ENCODE measurements around the gene COLEC12.
A peak's percentile ranks its signal among the peaks of the same experiment; 100 is the strongest.

COLEC12 gene

GRCh38 chr18:336713-337112 lies 163.8 kb downstream of the COLEC12 start:
- DNase-seq (ENCODE audit: low spot score), result no peak
- Mint-ChIP-seq H3K4me3 (no peak overlapping the region), H3K27me3 (ENCODE audit: low read depth) (no peaks in the 10 kb centered on the region), H3K27ac (no peak overlapping the region), H3K9me3 (no peaks in the 10 kb centered on the region), H3K36me3 (ENCODE audit: low read depth) (no peaks in the 10 kb centered on the region), H3K4me1 (ENCODE audit: low read depth) (no peaks in the 10 kb centered on the region)

GRCh38 chr18:335733-336132 lies 164.8 kb downstream of the COLEC12 start:
- no peaks in the 10 kb centered on the region for H3K9me3 Mint-ChIP-seq
- DNase-seq (ENCODE audit: low spot score), result no peak
- no peaks in the 10 kb centered on the region for H3K4me1 Mint-ChIP-seq (ENCODE audit: low read depth)
- no peak overlapping the region for H3K27ac Mint-ChIP-seq
- no peaks in the 10 kb centered on the region for H3K36me3 Mint-ChIP-seq (ENCODE audit: low read depth)
- H3K4me3 Mint-ChIP-seq, result no peak overlapping the region
- peaks cover 4% of the 10 kb centered on the region for H3K27me3 Mint-ChIP-seq (ENCODE audit: low read depth)

- Mint-ChIP-seq H3K36me3 (ENCODE audit: low read depth) (no peaks in the 10 kb centered on the region), H3K4me3 (no peak overlapping the region), H3K27me3 (ENCODE audit: low read depth) (peaks cover 4% of the 10 kb centered on the region), H3K27ac (no peak overlapping the region), H3K9me3 (no peaks in the 10 kb centered on the region), H3K4me1 (ENCODE audit: low read depth) (no peaks in the 10 kb centered on the region)
- no peak for DNase-seq (ENCODE audit: low spot score)
Measured at GRCh38 chr18:334575-335132, 165.8 kb downstream of the COLEC12 start.

GRCh38 chr18:332721-333510 lies 167.6 kb downstream of the COLEC12 start:
- Mint-ChIP-seq H3K27ac (no peak overlapping the region), H3K27me3 (ENCODE audit: low read depth) (peaks cover 4% of the 10 kb centered on the region), H3K36me3 (ENCODE audit: low read depth) (no peaks in the 10 kb centered on the region), H3K9me3 (no peaks in the 10 kb centered on the region), H3K4me1 (ENCODE audit: low read depth) (no peaks in the 10 kb centered on the region), H3K4me3 (no peak overlapping the region)
- DNase-seq (ENCODE audit: low spot score), result no peak

- H3K9me3 Mint-ChIP-seq, result no peaks in the 10 kb centered on the region
- H3K27ac Mint-ChIP-seq, result no peak overlapping the region
- H3K4me3 Mint-ChIP-seq, result no peak overlapping the region
- H3K36me3 Mint-ChIP-seq (ENCODE audit: low read depth), result no peaks in the 10 kb centered on the region
- no peak for DNase-seq (ENCODE audit: low spot score)
- peaks cover 4% of the 10 kb centered on the region for H3K27me3 Mint-ChIP-seq (ENCODE audit: low read depth)
- no peaks in the 10 kb centered on the region for H3K4me1 Mint-ChIP-seq (ENCODE audit: low read depth)
Measured at GRCh38 chr18:332007-332406, 168.5 kb downstream of the COLEC12 start.

- H3K36me3 Mint-ChIP-seq (ENCODE audit: low read depth), result no peaks in the 10 kb centered on the region
- no peaks in the 10 kb centered on the region for H3K4me1 Mint-ChIP-seq (ENCODE audit: low read depth)
- H3K27ac Mint-ChIP-seq, result no peak overlapping the region
- DNase-seq (ENCODE audit: low spot score), result no peak
- H3K9me3 Mint-ChIP-seq, result no peaks in the 10 kb centered on the region
- H3K27me3 Mint-ChIP-seq (ENCODE audit: low read depth), result peaks cover 4% of the 10 kb centered on the region
- no peak overlapping the region for H3K4me3 Mint-ChIP-seq
Measured at GRCh38 chr18:331221-331821, 169.2 kb downstream of the COLEC12 start.

GRCh38 chr18:328928-329327 lies 171.6 kb downstream of the COLEC12 start:
- no peak for DNase-seq (ENCODE audit: low spot score)
- no peaks in the 10 kb centered on the region for H3K4me1 Mint-ChIP-seq (ENCODE audit: low read depth)
- no peaks in the 10 kb centered on the region for H3K36me3 Mint-ChIP-seq (ENCODE audit: low read depth)
- H3K27ac Mint-ChIP-seq, result no peak overlapping the region
- no peak overlapping the region for H3K4me3 Mint-ChIP-seq
- no peaks in the 10 kb centered on the region for H3K9me3 Mint-ChIP-seq
- H3K27me3 Mint-ChIP-seq (ENCODE audit: low read depth), result peaks cover 4% of the 10 kb centered on the region

- H3K4me1 Mint-ChIP-seq (ENCODE audit: low read depth), result peaks cover 3% of the 10 kb centered on the region
- no peak overlapping the region for H3K27ac Mint-ChIP-seq
- H3K36me3 Mint-ChIP-seq (ENCODE audit: low read depth), result no peaks in the 10 kb centered on the region
- H3K4me3 Mint-ChIP-seq, result no peak overlapping the region
- peaks cover 14% of the 10 kb centered on the region for H3K27me3 Mint-ChIP-seq (ENCODE audit: low read depth)
- H3K9me3 Mint-ChIP-seq, result no peaks in the 10 kb centered on the region
- DNase-seq (ENCODE audit: low spot score), result no peak
Measured at GRCh38 chr18:326846-327245, 173.7 kb downstream of the COLEC12 start.

GRCh38 chr18:323253-323622 lies 177.3 kb downstream of the COLEC12 start:
- H3K27ac Mint-ChIP-seq, result no peak overlapping the region

GRCh38 chr18:321865-322467 lies 178.5 kb downstream of the COLEC12 start:
- no peak overlapping the region for H3K27ac Mint-ChIP-seq
- H3K27me3 Mint-ChIP-seq (ENCODE audit: low read depth), result peaks cover 12% of the 10 kb centered on the region
- DNase-seq (ENCODE audit: low spot score), result no peak
- H3K36me3 Mint-ChIP-seq (ENCODE audit: low read depth), result no peaks in the 10 kb centered on the region
- no peaks in the 10 kb centered on the region for H3K9me3 Mint-ChIP-seq
- H3K4me3 Mint-ChIP-seq, result peak overlapping the region; percentile 16
- peaks cover 3% of the 10 kb centered on the region for H3K4me1 Mint-ChIP-seq (ENCODE audit: low read depth)

More at GRCh38 chr18:323253-323622, 177.3 kb downstream of the COLEC12 start:
- Mint-ChIP-seq H3K4me3 (no peak overlapping the region), H3K4me1 (ENCODE audit: low read depth) (peaks cover 3% of the 10 kb centered on the region), H3K9me3 (no peaks in the 10 kb centered on the region), H3K36me3 (ENCODE audit: low read depth) (no peaks in the 10 kb centered on the region), H3K27me3 (ENCODE audit: low read depth) (peaks cover 12% of the 10 kb centered on the region)
- DNase-seq (ENCODE audit: low spot score), result no peak

GRCh38 chr18:320155-320554 lies 180.3 kb downstream of the COLEC12 start:
- H3K27ac Mint-ChIP-seq, result no peak overlapping the region
- no peak overlapping the region for H3K4me3 Mint-ChIP-seq
- H3K27me3 Mint-ChIP-seq (ENCODE audit: low read depth), result peaks cover 12% of the 10 kb centered on the region
- no peak for DNase-seq (ENCODE audit: low spot score)
- no peaks in the 10 kb centered on the region for H3K9me3 Mint-ChIP-seq
- peaks cover 3% of the 10 kb centered on the region for H3K4me1 Mint-ChIP-seq (ENCODE audit: low read depth)
- H3K36me3 Mint-ChIP-seq (ENCODE audit: low read depth), result no peaks in the 10 kb centered on the region

GRCh38 chr18:319720-320119 lies 180.8 kb downstream of the COLEC12 start:
- H3K4me3 Mint-ChIP-seq, result no peak overlapping the region
- H3K27ac Mint-ChIP-seq, result no peak overlapping the region
- no peak for DNase-seq (ENCODE audit: low spot score)
- peaks cover 12% of the 10 kb centered on the region for H3K27me3 Mint-ChIP-seq (ENCODE audit: low read depth)
- H3K4me1 Mint-ChIP-seq (ENCODE audit: low read depth), result peaks cover 3% of the 10 kb centered on the region
- H3K9me3 Mint-ChIP-seq, result no peaks in the 10 kb centered on the region
- H3K36me3 Mint-ChIP-seq (ENCODE audit: low read depth), result no peaks in the 10 kb centered on the region

GRCh38 chr18:318791-319291 lies 181.7 kb downstream of the COLEC12 start:
- Mint-ChIP-seq H3K4me1 (ENCODE audit: low read depth) (peaks cover 3% of the 10 kb centered on the region), H3K27me3 (ENCODE audit: low read depth) (peaks cover 12% of the 10 kb centered on the region), H3K4me3 (no peak overlapping the region), H3K27ac (no peak overlapping the region), H3K9me3 (no peaks in the 10 kb centered on the region), H3K36me3 (ENCODE audit: low read depth) (no peaks in the 10 kb centered on the region)
- no peak for DNase-seq (ENCODE audit: low spot score)

- Mint-ChIP-seq H3K4me1 (ENCODE audit: low read depth) (peaks cover 2% of the 10 kb centered on the region), H3K27ac (no peak overlapping the region), H3K9me3 (no peaks in the 10 kb centered on the region), H3K27me3 (ENCODE audit: low read depth) (peaks cover 7% of the 10 kb centered on the region), H3K4me3 (no peak overlapping the region), H3K36me3 (ENCODE audit: low read depth) (no peaks in the 10 kb centered on the region)
- no peak for DNase-seq (ENCODE audit: low spot score)
Measured at GRCh38 chr18:317618-318017, 182.9 kb downstream of the COLEC12 start.

Measured in T-helper 2 cell treated with Interferon-gamma antibody and Interleukin-4, amounts not matched to agents 5 μg/mL and 100 μg/mL, for 36 hours (primary cell).